ENCODE measurements around the gene WNT16.

Gene WNT16

GRCh38 chr7:121351682-121352081 lies 22.9 kb downstream of the WNT16 start:
- DNase-seq: no peak

- DNase-seq: no peak
Measured at GRCh38 chr7:121352323-121352722, 23.5 kb downstream of the WNT16 start.

GRCh38 chr7:121355574-121355973 lies 26.8 kb downstream of the WNT16 start:
- DNase-seq: no peak

GRCh38 chr7:121360564-121360963 lies 31.8 kb downstream of the WNT16 start:
- no peak for DNase-seq

GRCh38 chr7:121366852-121367431 lies 38.1 kb downstream of the WNT16 start:
- peak; percentile 52 for DNase-seq

- DNase-seq: no peak
Measured at GRCh38 chr7:121369462-121369861, 40.7 kb downstream of the WNT16 start.

GRCh38 chr7:121371367-121371766 lies 42.6 kb downstream of the WNT16 start:
- no peak for DNase-seq

- no peak for DNase-seq
Measured at GRCh38 chr7:121371883-121372282, 43.1 kb downstream of the WNT16 start.

- DNase-seq: no peak
Measured at GRCh38 chr7:121372376-121373010, 43.7 kb downstream of the WNT16 start.

- no peak for DNase-seq
Measured at GRCh38 chr7:121373177-121373576, 44.4 kb downstream of the WNT16 start.

- no peak for DNase-seq
Measured at GRCh38 chr7:121376979-121377378, 48.2 kb downstream of the WNT16 start.

GRCh38 chr7:121379930-121380329 lies 51.1 kb downstream of the WNT16 start:
- no peak for DNase-seq

GRCh38 chr7:121382473-121382872 lies 53.7 kb downstream of the WNT16 start:
- DNase-seq: no peak

- DNase-seq: no peak
Measured at GRCh38 chr7:121383235-121383910, 54.6 kb downstream of the WNT16 start.

GRCh38 chr7:121384265-121384664 lies 55.5 kb downstream of the WNT16 start:
- no peak for DNase-seq

GRCh38 chr7:121385056-121385799 lies 56.4 kb downstream of the WNT16 start:
- no peak for DNase-seq

- no peak for DNase-seq
Measured at GRCh38 chr7:121385800-121386179, 57.0 kb downstream of the WNT16 start.

- DNase-seq: no peak
Measured at GRCh38 chr7:121388950-121389349, 60.1 kb downstream of the WNT16 start.

- no peak for DNase-seq
Measured at GRCh38 chr7:121390109-121390508, 61.3 kb downstream of the WNT16 start.

- DNase-seq: no peak
Measured at GRCh38 chr7:121390617-121391016, 61.8 kb downstream of the WNT16 start.

Data from hematopoietic multipotent progenitor cell treated with erythropoietin and hydrocortisone succinate and interleukin-3 and kit ligand, for 8 days (in vitro differentiated cells).